ENCODE measurements around the gene PTPRJ. TPM values are rescaled to one million over a fixed set of nuclear protein-coding genes. Genes with fewer than 3 reads are reported as not detected.

The PTPRJ gene
- total and polyA plus RNA-seq, 9 of the 15 experiments (the other 6 are each of a cell fraction or from before 2014, with no cell fraction given), result 0.56 to 10.7 (median 4.8) TPM

- TF ChIP-seq NCOA6 (IDR thresholded peaks at IDR 0.05) (no peak), MGA (IDR thresholded peaks at IDR 0.05) (peak; percentile 50), BMI1 (IDR thresholded peaks at IDR 0.05; ENCODE audit: low read length) (no peak), SAFB2 (IDR thresholded peaks at IDR 0.05; ENCODE audit: borderline replicate concordance, low read depth, low read length, severe bottlenecking) (no peak), ADNP (tag; IDR thresholded peaks at IDR 0.05) (no peak), HDGF (IDR thresholded peaks at IDR 0.05) (no peak), SAP30 (IDR thresholded peaks at IDR 0.05; ENCODE audit: borderline replicate concordance, insufficient read depth, low read depth, low read length, poor library complexity, severe bottlenecking) (no peak), UBTF (IDR thresholded peaks at IDR 0.05; ENCODE audit: borderline replicate concordance in 1 of 2, low read depth in 2 of 2, low read length in 2 of 2) (no peak), ZFPM2 (CRISPR knock-in tag; IDR thresholded peaks at IDR 0.05) (no peak), ZNF184 (CRISPR knock-in tag; IDR thresholded peaks at IDR 0.05) (no peak), ZBTB5 (IDR thresholded peaks at IDR 0.05) (no peak)
Observed at GRCh38 chr11:48055292-48056132, 75.2 kb downstream of the PTPRJ start (continued).

Data from K562 (cell line).